Mammary epithelial cell (primary cell): ENCODE results near the gene P3R3URF.

Source experiments
- CTCF ChIP-seq, 2 donors: IDR thresholded peaks in 1 of 2; conservative IDR thresholded peaks in 1 of 2; 2 replicates each; pipeline ENCODE4 v1.5.1; 2011 to 2012; ENCODE audit warnings: inconsistent platforms in 2 of 2, low read length in 2 of 2, mild to moderate bottlenecking in 2 of 2, control low read depth in 1 of 2, low read depth in 1 of 2; ENCODE audit not compliant: insufficient read depth in 1 of 2; ENCODE audit errors: extremely low read depth in 1 of 2
- EZH2 ChIP-seq: IDR thresholded peaks from 2 replicates; pipeline ENCODE4 v1.6.1; 2012; ENCODE audit warnings: low read length, inconsistent platforms, borderline replicate concordance

GRCh38 chr1:46136711-46137110 is 39.6 kb downstream of the P3R3URF start:
- TF ChIP-seq CTCF (conservative IDR thresholded peaks at IDR 0.05 in 1 of 2, IDR thresholded peaks at IDR 0.05 in 1 of 2; ENCODE audit: extremely low read depth in 1 of 2, insufficient read depth in 1 of 2, low read depth in 1 of 2, low read length in 2 of 2) (no peak), EZH2 (no peak)
